ENCODE results near the gene STARD3.
"Not testable (repeated sequence)": the region's sequence is repeated elsewhere in the genome, so short reads cannot be mapped to it uniquely, and the experiment has no call there.

STARD3 gene

GRCh38 chr17:39636927-39637736, at the start of gene STARD3:
Gene STARD3 (plus strand): TSS chr17:39637144. CDS start chr17:39653532, 16,388 bp downstream.
- peak; percentile 88 for DNase-seq (ENCODE audit: low spot score)

DNA sequence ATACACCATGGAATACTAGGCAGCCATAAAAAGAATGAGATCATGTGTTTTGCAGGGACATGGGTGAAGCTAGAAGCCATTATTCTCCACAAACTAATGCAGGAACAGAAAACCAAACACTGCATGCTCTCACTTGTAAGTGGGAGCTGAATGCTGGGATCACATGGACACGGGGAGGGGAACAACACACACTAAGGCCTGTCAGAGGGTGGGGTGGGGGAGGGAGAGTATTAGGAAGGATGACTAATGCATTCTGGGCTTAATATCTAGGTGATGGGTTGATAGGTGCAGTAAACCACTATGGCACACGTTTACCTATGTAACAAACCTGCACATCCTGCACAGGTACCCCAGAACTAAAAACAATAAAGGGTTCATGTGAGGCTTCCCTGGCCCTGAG, 46.8 kb upstream of the STARD3 start:
- DNase-seq (ENCODE audit: low spot score) = not testable (repeated sequence)

DNA sequence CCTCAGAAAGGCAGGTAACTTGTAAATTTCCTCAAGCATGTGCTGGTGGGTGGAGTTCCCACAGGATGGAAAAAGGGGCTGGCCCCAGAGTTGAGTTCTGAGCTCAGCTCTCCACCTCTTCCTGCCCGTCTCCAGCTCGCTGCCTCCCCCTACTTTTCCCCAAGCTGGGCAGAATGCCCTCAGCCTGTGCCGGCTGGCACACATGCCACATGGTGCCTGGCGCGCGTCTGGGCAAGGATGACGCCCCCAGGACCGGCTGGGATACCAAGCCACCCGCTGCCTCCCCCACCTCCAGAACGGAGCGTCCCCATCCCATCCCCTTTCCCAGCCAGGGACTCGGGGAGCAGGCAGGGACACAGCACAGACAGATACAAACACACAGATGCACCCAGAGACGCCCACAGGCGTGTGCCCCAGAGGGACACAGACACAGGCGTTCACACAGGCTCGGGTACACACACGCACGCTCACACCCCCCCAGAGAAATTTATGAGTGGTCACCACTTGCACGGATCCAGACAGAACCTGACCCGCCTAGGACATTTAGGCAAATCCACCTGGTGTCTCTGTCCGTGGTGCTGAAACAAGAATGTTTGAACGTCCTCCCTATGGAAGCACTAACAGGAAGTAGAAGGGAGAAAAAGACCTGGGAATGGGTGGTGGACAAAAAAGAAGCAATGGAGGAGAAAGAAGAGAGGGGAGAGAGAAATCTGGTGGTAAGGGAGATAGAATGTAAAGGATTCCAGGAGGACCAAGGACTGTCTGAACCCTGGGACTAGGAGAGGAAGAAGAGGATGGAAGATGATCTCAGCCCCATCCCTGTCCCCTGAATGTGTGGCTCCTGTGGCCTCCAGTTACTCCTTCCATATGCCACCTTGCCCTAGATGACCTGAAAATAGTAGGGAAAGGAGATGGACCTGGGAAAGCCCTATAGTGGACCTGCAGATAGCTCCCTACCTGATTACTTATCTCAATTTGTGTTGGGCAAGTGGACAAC, 44.7 kb upstream of the STARD3 start:
- DNase-seq (ENCODE audit: low spot score) = peak; percentile 78

GRCh38 chr17:39593371-39593770, 43.6 kb upstream of the STARD3 start:
- no peak for DNase-seq (ENCODE audit: low spot score)

GRCh38 chr17:39595294-39595693, 41.6 kb upstream of the STARD3 start:
- DNase-seq (ENCODE audit: low spot score) = no peak

DNA sequence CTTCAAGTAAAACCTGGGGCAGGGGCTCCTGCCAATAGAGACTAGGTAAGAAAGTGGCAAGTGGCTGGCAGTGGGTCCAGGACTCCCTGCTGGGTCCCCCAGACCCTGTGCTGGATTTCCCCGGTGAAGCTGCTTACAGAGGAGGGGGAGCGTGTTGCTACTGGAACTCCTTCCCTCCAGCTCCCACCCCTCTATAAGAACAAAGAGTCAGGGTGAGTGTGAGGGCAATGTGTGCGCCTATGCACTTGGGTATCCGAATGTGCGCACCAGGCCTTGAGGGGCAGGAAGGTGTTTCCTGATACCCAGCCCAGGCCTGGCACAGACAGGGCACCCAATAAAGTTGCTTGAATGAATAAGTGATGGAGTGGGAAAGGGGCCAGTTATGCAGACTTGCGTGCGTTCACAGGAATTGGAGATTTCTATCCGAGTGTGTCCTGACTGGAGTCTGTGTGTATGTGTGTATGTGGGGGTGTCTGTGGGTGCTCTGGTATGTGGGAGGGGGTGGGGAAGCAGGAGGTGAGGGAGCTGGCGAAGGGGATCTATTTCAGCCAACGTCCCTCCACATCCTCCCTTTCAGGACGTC, 40.9 kb upstream of the STARD3 start:
- peak; percentile 11 for DNase-seq (ENCODE audit: low spot score)

DNA sequence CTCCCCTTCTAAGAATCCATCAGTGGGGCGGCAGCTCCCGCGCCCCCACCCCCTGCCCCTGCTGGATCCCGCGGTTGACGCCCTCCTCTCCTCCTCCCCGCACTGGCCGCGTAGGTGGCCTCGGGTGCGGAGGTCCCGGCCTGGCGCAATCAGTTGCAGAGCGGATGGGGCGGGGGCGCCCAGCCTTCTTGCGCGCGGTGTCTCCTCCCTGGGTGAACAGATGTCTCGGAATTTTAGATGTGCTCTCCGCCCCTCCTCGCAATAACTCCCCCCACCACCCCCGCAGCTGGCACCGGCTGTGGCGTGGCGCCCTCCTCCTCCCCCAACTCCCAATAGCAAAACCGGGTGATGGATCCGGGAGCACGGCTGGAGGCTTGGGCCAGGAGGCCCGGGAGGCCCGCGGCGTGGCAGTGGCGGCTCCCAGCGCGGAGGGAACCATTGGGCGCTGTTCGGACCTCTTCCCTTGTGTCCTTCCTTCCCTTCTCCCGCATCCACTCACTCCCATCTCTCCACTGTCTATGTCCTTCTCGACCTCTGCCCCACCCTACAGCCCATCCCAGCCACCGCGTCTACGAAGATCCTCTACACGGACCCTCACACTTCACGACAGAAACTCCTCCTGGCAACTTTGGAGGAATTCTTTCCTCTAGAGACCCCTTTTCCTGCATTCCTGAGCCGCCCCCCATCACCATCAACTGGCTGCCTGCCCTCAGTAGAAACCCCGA, 40.2 kb upstream of the STARD3 start:
- peak; percentile 16 for DNase-seq (ENCODE audit: low spot score)

GRCh38 chr17:39597372-39598046, 39.4 kb upstream of the STARD3 start:
- peak; percentile 69 for DNase-seq (ENCODE audit: low spot score)

- DNase-seq (ENCODE audit: low spot score) = peak; percentile 58
Measured at GRCh38 chr17:39598047-39598481, 38.9 kb upstream of the STARD3 start.

- peak; percentile 26 for DNase-seq (ENCODE audit: low spot score)
Measured at GRCh38 chr17:39598630-39599003, 38.3 kb upstream of the STARD3 start.

DNA sequence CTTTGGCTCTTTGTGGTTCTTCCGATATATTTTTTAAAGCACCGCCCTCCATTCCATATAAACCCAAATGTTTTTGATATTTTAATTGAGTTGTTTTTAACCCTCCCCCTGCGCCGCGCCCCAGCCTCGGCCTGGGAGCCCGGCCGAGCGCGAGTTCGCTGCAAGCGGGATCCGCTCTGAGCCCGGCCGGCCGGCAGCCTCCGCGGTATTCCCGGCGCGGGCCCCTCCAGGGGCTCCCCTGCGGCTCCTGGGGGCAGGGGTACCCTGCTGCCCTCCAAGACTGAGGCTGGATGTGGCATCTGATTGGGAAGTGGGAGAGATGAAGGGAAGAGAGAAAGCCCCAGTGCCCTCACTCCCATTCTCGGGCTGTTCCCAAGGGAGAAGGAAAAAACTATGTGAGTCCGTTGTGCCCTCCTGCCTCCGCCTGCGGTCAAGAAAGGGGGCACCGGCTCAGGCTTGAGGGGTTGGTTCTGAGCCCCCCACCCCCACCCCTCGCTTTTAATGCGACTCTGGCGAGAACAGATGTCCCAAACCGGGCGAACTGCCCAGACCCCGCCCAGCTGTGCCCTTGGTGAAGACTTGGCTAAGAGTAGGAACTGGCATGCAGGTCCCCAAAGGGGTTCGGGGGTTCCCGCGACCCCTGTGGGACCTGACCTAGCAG, 37.8 kb upstream of the STARD3 start:
- DNase-seq (ENCODE audit: low spot score) = no peak

GRCh38 chr17:39599665-39600231, 37.2 kb upstream of the STARD3 start:
- no peak for DNase-seq (ENCODE audit: low spot score)

DNA sequence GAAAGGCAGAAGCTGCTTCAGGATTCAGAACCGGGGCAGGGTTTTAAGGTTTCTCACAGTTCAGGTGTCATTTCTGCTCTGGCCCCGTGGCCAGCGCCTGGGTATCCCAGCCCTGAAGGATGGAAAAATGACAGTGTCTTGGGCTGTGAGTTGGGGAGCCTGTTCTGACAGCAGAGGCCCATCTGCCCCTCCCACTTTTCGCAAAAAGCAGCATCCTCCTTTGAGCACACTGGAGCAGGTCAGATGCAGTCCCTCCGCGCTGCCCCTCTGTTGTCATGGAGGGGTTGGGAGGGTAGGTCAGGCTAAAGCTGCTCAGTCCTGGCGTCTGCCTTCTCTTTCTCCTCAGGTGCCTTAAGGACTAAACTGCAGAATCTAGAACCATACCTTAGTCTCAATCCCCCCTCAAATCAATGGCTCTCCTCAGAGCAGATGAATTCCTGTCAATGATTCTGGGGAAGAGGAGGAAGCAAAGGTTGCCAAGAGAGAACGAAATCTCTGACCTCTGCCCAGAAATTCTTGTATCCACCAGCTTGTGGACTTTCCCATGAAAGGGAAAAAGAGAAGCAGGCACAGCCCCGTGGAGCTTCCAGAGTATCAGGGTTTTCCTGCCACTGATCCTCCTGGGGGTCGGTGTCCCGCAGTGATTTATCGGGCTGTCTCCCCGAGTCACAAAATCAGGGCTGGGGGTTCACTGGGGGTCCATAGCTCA, 36.5 kb upstream of the STARD3 start:
- peak; percentile 72 for DNase-seq (ENCODE audit: low spot score)

DNA sequence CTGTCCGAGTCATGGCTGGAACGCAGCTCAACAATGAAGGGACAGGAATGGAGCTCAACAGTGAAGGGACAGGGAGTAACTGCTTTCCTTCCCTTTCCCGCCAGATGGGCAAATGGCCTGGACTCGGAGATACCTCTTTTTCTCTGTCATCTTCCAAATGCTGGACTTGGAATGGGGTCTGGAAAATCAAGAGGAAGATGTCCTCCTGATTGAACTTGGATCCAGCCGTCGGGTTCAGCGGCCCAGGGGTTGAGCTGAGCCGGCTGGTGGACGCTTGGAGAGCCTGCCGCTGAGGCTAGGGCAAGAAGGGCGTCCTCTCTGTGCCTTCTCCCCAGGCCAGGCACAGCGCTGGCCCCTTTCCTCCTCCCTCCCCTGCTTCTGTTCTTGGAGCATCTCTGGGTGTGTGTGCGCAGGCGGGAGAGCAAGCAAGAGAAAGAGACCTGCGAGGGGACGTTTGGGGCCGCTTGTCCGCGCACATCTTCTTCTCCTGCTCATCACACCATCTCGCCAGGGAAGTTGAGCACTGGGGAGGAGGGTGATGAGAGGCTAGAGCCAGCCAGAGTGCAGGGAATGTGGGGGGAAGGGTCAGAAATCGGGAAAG, 35.8 kb upstream of the STARD3 start:
- DNase-seq (ENCODE audit: low spot score) = peak; percentile 79

GRCh38 chr17:39601758-39602532, 35.0 kb upstream of the STARD3 start:
- peak; percentile 51 for DNase-seq (ENCODE audit: low spot score)

- DNase-seq (ENCODE audit: low spot score) = peak; percentile 36
Measured at GRCh38 chr17:39602533-39603303, 34.2 kb upstream of the STARD3 start.

DNA sequence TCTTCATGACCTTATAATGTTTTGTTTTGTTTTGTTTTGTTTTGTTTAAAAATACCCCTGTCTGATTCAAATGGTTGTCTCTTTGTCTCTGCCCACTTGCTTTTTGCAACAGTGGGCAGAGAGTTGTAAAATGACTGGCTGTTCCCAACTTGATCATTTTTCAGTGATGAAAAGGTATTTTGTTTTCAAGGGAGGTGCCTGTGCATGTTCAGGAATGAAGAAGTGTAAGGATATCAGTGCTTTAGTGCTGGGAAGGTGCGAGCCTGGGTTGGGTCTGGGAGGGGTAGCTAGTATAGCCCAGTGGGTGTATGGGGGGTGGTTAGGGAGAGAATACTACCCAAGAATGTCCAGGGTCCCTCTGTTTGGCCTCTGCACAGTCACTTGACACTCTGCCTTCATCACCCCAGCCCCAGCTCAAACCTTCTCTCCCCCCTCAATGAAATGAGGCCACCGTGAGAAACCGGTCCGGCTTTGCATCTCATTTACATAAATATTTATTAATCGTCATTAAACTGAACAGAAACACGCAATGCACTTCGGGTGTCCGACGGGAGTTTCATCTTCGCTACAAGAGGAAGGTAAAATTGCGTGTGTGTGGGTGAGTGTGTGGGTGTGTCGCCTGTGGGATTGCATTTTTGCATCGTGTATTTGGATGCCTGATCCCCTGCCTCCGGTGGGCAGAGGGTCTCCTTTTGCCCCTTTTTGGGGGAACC, 33.5 kb upstream of the STARD3 start:
- peak; percentile 18 for DNase-seq (ENCODE audit: low spot score)
